Measurements from ENCODE around the gene ANGPT4.

ANGPT4 gene

DNA sequence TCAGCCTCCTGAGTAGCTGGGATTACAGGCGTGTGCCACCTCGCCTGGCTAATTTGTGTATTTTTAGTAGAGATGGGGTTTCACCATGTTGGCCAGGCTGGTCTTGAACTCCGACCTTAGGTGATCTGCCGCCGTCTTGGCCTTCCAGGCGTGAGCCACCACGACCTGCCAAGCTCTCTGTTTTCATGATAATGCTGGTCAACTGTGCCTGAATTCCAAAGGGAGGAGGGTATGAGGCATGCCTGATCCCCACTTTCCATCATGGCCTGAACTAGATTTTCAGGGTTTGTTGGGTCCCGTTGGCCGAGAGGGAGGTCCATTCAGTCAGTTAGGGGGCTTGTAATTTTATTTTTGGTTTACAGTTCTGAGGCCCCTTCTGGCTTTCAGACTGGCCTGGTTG is 28.0 kb upstream of the ANGPT4 start:
- Histone ChIP-seq H3K27ac (ENCODE audit: low read depth, low read length) (no peak overlapping the region), H3K27me3 (ENCODE audit: low read length) (no peaks in the 10 kb centered on the region), H4K20me1 (ENCODE audit: low read depth, low read length) (no peaks in the 10 kb centered on the region), H3K9me3 (ENCODE audit: insufficient read depth, low read length) (no peaks in the 10 kb centered on the region), H3K4me2 (ENCODE audit: low read depth, low read length, poor library complexity, severe bottlenecking) (no peak overlapping the region), H3K9ac (ENCODE audit: low read length) (no peak overlapping the region), H3K36me3 (ENCODE audit: low read length) (no peaks in the 10 kb centered on the region), H2AFZ (ENCODE audit: low read depth, low read length, severe bottlenecking) (no peak overlapping the region), H3K79me2 (ENCODE audit: insufficient read depth, low read length) (no peaks in the 10 kb centered on the region), H3K4me3 (ENCODE audit: insufficient read depth, low read length, poor library complexity, severe bottlenecking) (no peak overlapping the region), H3K9me2 (replicated peaks; ENCODE audit: insufficient read depth, low read length) (no peaks in the 10 kb centered on the region), H3F3A (ENCODE audit: insufficient read depth) (no peaks in the 10 kb centered on the region)
- TF ChIP-seq EZH2phosphoT487 (conservative IDR thresholded peaks at IDR 0.05; ENCODE audit: low read length) (no peak), CTCF (IDR thresholded peaks at IDR 0.05; ENCODE audit: insufficient read depth, low read length, poor library complexity, severe bottlenecking) (no peak)

- Histone ChIP-seq H3K27me3 (ENCODE audit: low read length) (no peaks in the 10 kb centered on the region), H3K9me3 (ENCODE audit: insufficient read depth, low read length) (no peaks in the 10 kb centered on the region), H3K4me3 (ENCODE audit: insufficient read depth, low read length, poor library complexity, severe bottlenecking) (no peak overlapping the region), H3K27ac (ENCODE audit: low read depth, low read length) (no peak overlapping the region), H4K20me1 (ENCODE audit: low read depth, low read length) (no peaks in the 10 kb centered on the region), H3F3A (ENCODE audit: insufficient read depth) (no peaks in the 10 kb centered on the region), H3K9me2 (replicated peaks; ENCODE audit: insufficient read depth, low read length) (no peaks in the 10 kb centered on the region), H3K36me3 (ENCODE audit: low read length) (no peaks in the 10 kb centered on the region), H2AFZ (ENCODE audit: low read depth, low read length, severe bottlenecking) (no peak overlapping the region), H3K9ac (ENCODE audit: low read length) (no peak overlapping the region), H3K79me2 (ENCODE audit: insufficient read depth, low read length) (no peaks in the 10 kb centered on the region), H3K4me2 (ENCODE audit: low read depth, low read length, poor library complexity, severe bottlenecking) (no peak overlapping the region)
- TF ChIP-seq CTCF (IDR thresholded peaks at IDR 0.05; ENCODE audit: insufficient read depth, low read length, poor library complexity, severe bottlenecking) = no peak
- no peak for TF ChIP-seq EZH2phosphoT487 (conservative IDR thresholded peaks at IDR 0.05; ENCODE audit: low read length)
These were observed 26.5 kb upstream of the ANGPT4 start for GRCh38 chr20:942611-943010.

- H3K27me3 ChIP-seq (ENCODE audit: low read length) = no peaks in the 10 kb centered on the region
- no peaks in the 10 kb centered on the region for H3F3A ChIP-seq (ENCODE audit: insufficient read depth)
- no peak overlapping the region for H3K27ac ChIP-seq (ENCODE audit: low read depth, low read length)
These were observed 24.8 kb upstream of the ANGPT4 start for GRCh38 chr20:940926-941325.

More at GRCh38 chr20:940926-941325, 24.8 kb upstream of the ANGPT4 start:
- no peaks in the 10 kb centered on the region for H4K20me1 ChIP-seq (ENCODE audit: low read depth, low read length)
- H3K36me3 ChIP-seq (ENCODE audit: low read length) = no peaks in the 10 kb centered on the region
- TF ChIP-seq EZH2phosphoT487 (conservative IDR thresholded peaks at IDR 0.05; ENCODE audit: low read length) = no peak
- no peak for TF ChIP-seq CTCF (IDR thresholded peaks at IDR 0.05; ENCODE audit: insufficient read depth, low read length, poor library complexity, severe bottlenecking)
- H3K4me2 ChIP-seq (ENCODE audit: low read depth, low read length, poor library complexity, severe bottlenecking) = no peak overlapping the region
- no peak overlapping the region for H3K4me3 ChIP-seq (ENCODE audit: insufficient read depth, low read length, poor library complexity, severe bottlenecking)
- H2AFZ ChIP-seq (ENCODE audit: low read depth, low read length, severe bottlenecking) = no peak overlapping the region
- H3K9me2 ChIP-seq (replicated peaks; ENCODE audit: insufficient read depth, low read length) = no peaks in the 10 kb centered on the region
- H3K9me3 ChIP-seq (ENCODE audit: insufficient read depth, low read length) = no peaks in the 10 kb centered on the region
- no peak overlapping the region for H3K9ac ChIP-seq (ENCODE audit: low read length)
- no peaks in the 10 kb centered on the region for H3K79me2 ChIP-seq (ENCODE audit: insufficient read depth, low read length)

Measured in SU-DHL-6 (cell line).